ENCODE results near the gene PPP2R1B.

DNA sequence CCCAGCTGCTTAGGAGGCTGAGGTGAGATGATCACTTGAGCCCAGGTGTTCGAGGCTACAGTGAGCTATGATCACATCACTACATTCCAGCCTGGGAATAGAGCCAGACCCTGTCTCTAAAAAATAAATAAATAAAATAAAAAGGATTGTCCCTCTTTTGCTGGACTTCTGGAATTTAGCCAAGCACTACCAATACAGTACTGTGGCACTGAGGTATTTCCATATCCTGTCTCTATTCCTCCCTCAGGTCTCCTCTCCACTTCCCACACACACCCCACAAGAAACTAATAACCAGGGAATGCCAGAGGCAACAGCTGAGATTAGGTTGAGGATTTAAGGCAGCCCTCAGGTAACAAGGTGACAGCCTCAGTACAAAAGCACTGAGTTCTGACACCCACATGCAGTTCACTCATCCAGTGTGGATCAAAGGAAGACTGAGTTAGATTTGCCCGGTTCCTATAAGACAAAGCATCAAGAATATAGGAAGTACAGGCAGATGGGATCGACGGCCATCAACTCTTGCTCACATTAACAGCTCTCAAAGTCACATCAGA lies 4.5 kb upstream of the PPP2R1B start:
- TF ChIP-seq, protein P1, sequence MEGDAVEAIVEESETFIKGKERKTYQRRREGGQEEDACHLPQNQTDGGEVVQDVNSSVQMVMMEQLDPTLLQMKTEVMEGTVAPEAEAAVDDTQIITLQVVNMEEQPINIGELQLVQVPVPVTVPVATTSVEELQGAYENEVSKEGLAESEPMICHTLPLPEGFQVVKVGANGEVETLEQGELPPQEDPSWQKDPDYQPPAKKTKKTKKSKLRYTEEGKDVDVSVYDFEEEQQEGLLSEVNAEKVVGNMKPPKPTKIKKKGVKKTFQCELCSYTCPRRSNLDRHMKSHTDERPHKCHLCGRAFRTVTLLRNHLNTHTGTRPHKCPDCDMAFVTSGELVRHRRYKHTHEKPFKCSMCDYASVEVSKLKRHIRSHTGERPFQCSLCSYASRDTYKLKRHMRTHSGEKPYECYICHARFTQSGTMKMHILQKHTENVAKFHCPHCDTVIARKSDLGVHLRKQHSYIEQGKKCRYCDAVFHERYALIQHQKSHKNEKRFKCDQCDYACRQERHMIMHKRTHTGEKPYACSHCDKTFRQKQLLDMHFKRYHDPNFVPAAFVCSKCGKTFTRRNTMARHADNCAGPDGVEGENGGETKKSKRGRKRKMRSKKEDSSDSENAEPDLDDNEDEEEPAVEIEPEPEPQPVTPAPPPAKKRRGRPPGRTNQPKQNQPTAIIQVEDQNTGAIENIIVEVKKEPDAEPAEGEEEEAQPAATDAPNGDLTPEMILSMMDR (IDR thresholded peaks at IDR 0.05) = no peak
- no peak for TF ChIP-seq POLR2AphosphoS5 (IDR thresholded peaks at IDR 0.05)

Data from prostate gland (tissue), 2 donors.